Activated CD4-positive, alpha-beta T cell treated with anti-CD3 and anti-CD28 coated beads for 36 hours (primary cell): ENCODE measurements around the gene HIVEP2. TPM values are rescaled to one million over a fixed set of nuclear protein-coding genes. Genes with fewer than 3 reads are reported as not detected.

Experiments
- ATAC-seq: fragments of 200-7000 bp; cut with Tn5 transposase; one replicate; pipeline ENCODE4 v1.10.0; 2021; ENCODE audit warnings: mild to moderate bottlenecking, moderate library complexity
- CTCF ChIA-PET: fragments of 350-600 bp; sonication (Branson Sonifier 250); formaldehyde crosslinking; loops from one replicate; lab custom pipeline; 2021; ENCODE audit warnings: antibody characterized with exemption; lab: Charles Lee
- POLR2A ChIA-PET: fragments of 350-600 bp; sonication (Branson Sonifier 250); formaldehyde crosslinking; loops from one replicate; lab custom pipeline; 2021; ENCODE audit warnings: antibody characterized with exemption, inconsistent platforms; lab: Charles Lee
- DNase-seq: peaks from one replicate; pipeline ENCODE4 v3.0.0-alpha.2; 2020
- H3K27ac Mint-ChIP-seq: one replicate; pipeline ENCODE4 v1.8.0; 2021; ENCODE audit warnings: mixed read lengths
- H3K27me3 Mint-ChIP-seq: one replicate; pipeline ENCODE4 v1.8.0; 2021; ENCODE audit warnings: mixed read lengths
- H3K36me3 Mint-ChIP-seq: one replicate; pipeline ENCODE4 v1.8.0; 2021; ENCODE audit warnings: low read depth, mixed read lengths
- H3K4me1 Mint-ChIP-seq: one replicate; pipeline ENCODE4 v1.8.0; 2021; ENCODE audit warnings: mixed read lengths
- H3K4me3 Mint-ChIP-seq: one replicate; pipeline ENCODE4 v1.8.0; 2021; ENCODE audit warnings: mild to moderate bottlenecking, moderate library complexity, mixed read lengths
- H3K9me3 Mint-ChIP-seq: one replicate; pipeline ENCODE4 v1.8.0; 2021; ENCODE audit warnings: low read depth, mixed read lengths
- intact Hi-C, 2 experiments: fragments of 100-400 bp; cut with DNase I in 1 of 2; cut with micrococcal nuclease in 1 of 2; formaldehyde crosslinking; loops; one replicate each; pipeline versions ENCODE4 v1.14.2 to v1.15.1; 2022 to 2024; cut with DNase I, micrococcal nuclease
- total RNA-seq, 2 experiments: library from RNA; stranded (reverse); gene quantifications; one replicate each; pipeline ENCODE4 v1.2.3, GENCODE V29; 2021

Gene HIVEP2
- total RNA-seq, 2 experiments from 2014 or later: 30.7 to 33.6 TPM

DNA sequence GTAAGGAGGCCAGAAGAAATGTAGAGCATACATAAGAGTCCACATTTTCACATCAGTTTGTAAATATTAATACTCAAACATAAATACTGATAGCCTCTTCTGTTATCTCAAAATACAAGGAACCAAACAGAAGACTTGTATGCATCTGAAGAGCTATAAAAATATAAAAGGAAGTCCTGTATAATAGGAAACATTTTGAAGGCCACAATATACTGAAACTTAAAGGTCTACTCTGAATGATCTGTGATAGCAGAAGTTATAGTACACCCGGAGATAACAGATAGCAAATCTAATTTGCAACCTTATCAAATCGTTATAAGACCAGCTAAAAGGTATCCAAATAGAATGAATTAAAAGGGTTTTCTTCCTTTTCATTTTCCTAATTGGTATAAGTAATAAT, 111.2 kb downstream of the HIVEP2 start:
- H3K4me3 Mint-ChIP-seq: no peak overlapping the region
- peaks cover 5% of the 10 kb centered on the region for H3K9me3 Mint-ChIP-seq
- peaks cover 44% of the 10 kb centered on the region for H3K36me3 Mint-ChIP-seq
- peaks cover 80% of the 10 kb centered on the region for H3K4me1 Mint-ChIP-seq
- no peaks in the 10 kb centered on the region for H3K27me3 Mint-ChIP-seq
- no peak for ATAC-seq
- ChIA-PET POLR2A (no interaction called here), CTCF (interaction anchor here (1.0 to 1.9 kb wide), 4 partner anchors 10 to 18 kb away, joined by 3 to 5 read pairs (median 4); no protein-coding TSS in a partner anchor)
- peak overlapping the region; percentile 17 for H3K27ac Mint-ChIP-seq
- intact Hi-C loops: loop anchor here in 1 of 2 experiments (1.0 kb wide), 1 partner anchor 11 kb away; no protein-coding TSS in a partner anchor
- DNase-seq: no peak

DNA sequence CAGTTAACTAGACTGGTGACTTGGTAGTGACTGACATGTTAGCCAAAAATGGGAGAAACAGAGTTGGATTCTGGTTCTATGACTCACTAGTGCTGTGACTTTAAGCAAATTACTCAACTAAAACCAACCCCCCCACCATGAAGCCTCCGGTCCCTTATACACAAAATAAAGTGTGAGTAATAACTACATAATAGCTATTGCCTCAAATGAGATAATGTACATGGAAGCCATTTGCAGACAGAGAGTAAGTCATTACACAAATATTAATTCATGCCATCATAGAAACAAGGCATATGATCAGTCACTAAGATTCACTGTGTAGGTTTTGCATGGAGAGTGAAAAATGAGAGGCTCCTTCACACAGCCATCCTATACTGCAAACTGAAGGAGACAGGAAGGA, 111.9 kb downstream of the HIVEP2 start:
- peaks cover 80% of the 10 kb centered on the region for H3K4me1 Mint-ChIP-seq
- ChIA-PET POLR2A (interaction anchor here (0.7 to 1.0 kb wide), 2 partner anchors 10 to 20 kb away, joined by 3 to 4 read pairs; no protein-coding TSS in a partner anchor), CTCF (interaction anchor here (1.1 to 1.9 kb wide), 4 partner anchors 9 to 58 kb away, joined by 3 to 5 read pairs (median 4); no protein-coding TSS in a partner anchor)
- DNase-seq (peak; percentile 65), ATAC-seq (peak; percentile 89)
- intact Hi-C loops: loop anchor here in 1 of 2 experiments (1.0 kb wide), 1 partner anchor 11 kb away; no protein-coding TSS in a partner anchor
- peak overlapping the region; percentile 5 for H3K4me3 Mint-ChIP-seq
- peaks cover 44% of the 10 kb centered on the region for H3K36me3 Mint-ChIP-seq
- H3K27me3 Mint-ChIP-seq: no peaks in the 10 kb centered on the region
- H3K27ac Mint-ChIP-seq: peak overlapping the region; percentile 81
- H3K9me3 Mint-ChIP-seq: peaks cover 6% of the 10 kb centered on the region

DNA sequence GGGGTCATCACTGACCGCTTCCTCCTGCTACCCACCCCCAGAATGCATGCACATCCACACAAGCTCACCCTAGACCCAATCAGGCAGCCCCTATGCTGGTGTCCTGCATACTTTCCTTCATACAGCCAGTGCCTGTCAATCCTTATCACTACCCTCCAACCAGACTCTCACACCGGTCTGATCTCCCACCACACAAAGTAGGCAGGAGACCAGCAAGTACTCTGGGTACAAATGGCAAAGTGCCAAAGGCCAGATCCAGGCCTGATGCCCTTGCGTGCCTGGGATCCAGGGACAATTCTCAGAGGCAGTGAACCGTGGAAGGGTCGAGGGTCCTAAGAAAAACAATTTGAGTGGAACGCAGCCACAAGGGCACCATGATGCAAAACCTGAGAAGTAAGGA, 114.2 kb downstream of the HIVEP2 start:
- Mint-ChIP-seq H3K4me3 (no peak overlapping the region), H3K27me3 (no peaks in the 10 kb centered on the region), H3K9me3 (peaks cover 6% of the 10 kb centered on the region), H3K27ac (peak overlapping the region; percentile 74), H3K36me3 (peaks cover 47% of the 10 kb centered on the region), H3K4me1 (peaks cover 77% of the 10 kb centered on the region)
- no peak for ATAC-seq
- intact Hi-C loops: no loop called here
- ChIA-PET CTCF (interaction anchor here (0.7 to 1.2 kb wide), 3 partner anchors 8 to 91 kb away, joined by 3 to 4 read pairs (median 3); no protein-coding TSS in a partner anchor), POLR2A (no interaction called here)
- no peak for DNase-seq

DNA sequence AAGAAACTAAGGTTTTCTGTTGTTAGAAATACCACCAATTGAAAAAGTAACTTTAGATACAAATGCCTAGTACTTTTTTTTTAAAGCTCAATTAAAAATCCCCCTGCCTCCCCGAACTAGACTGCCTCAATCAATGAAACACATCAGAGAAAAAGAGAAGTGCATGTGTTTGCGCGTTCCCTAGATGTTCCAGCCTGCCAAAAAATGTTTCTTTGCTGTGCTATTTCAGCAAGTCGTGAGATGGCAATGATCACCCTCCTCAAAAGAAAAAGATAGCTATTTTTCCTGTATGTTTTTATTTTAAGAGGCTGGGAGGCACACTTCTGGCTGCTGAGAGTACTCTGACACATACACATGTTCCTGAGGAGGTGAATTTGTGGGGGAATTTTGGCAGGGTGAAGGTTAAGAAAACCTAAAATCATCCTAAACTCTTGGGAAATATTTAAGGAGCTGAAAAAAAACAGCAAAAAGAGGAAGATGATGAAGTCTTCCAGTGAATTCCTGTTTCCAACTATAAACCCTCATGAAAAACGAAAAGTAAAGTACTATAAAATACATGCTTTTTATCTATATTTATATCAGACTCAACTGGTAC, 114.8 kb downstream of the HIVEP2 start:
- no peak overlapping the region for H3K4me3 Mint-ChIP-seq
- H3K9me3 Mint-ChIP-seq: peaks cover 6% of the 10 kb centered on the region
- peak overlapping the region; percentile 34 for H3K27ac Mint-ChIP-seq
- intact Hi-C loops: no loop called here
- ChIA-PET CTCF (interaction anchor here (0.7 to 1.2 kb wide), 3 partner anchors 9 to 92 kb away, joined by 3 to 4 read pairs (median 3); no protein-coding TSS in a partner anchor), POLR2A (interaction anchor here (0.5 kb wide), 1 partner anchor 36 kb away, joined by 3 read pairs; no protein-coding TSS in a partner anchor)
- H3K4me1 Mint-ChIP-seq: peaks cover 73% of the 10 kb centered on the region
- DNase-seq (no peak), ATAC-seq (no peak)
- no peaks in the 10 kb centered on the region for H3K27me3 Mint-ChIP-seq
- H3K36me3 Mint-ChIP-seq: peaks cover 44% of the 10 kb centered on the region

DNA sequence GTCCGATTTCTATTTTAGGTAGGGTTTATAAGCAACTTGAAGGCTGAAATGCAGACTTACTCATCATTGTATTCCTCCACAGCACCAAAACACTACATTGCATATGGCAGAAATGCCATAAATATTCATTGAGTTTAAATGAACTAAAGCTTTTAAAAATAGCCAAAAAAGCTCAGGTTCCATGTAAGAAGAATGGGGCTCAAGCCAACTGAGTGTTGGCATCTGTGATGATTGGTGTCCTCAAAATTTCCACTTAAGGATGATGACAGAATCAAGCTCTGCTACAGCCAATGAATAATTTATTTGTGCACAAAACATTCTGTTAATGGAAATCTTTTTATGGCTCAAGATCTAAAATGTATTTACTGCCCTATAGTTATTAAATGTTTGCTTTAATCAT, 115.4 kb downstream of the HIVEP2 start:
- ChIA-PET CTCF (interaction anchor here (0.6 to 1.2 kb wide), 5 partner anchors 9 to 262 kb away, joined by 3 to 4 read pairs (median 3); no protein-coding TSS in a partner anchor), POLR2A (no interaction called here)
- ATAC-seq (no peak), DNase-seq (no peak)
- Mint-ChIP-seq H3K27me3 (no peaks in the 10 kb centered on the region), H3K4me3 (no peak overlapping the region), H3K27ac (peak overlapping the region; percentile 34), H3K4me1 (peaks cover 74% of the 10 kb centered on the region), H3K9me3 (peaks cover 6% of the 10 kb centered on the region), H3K36me3 (peaks cover 41% of the 10 kb centered on the region)
- intact Hi-C loops: loop anchor here in 1 of 2 experiments (10.0 kb wide), 1 partner anchor 305 kb away; no protein-coding TSS in a partner anchor

DNA sequence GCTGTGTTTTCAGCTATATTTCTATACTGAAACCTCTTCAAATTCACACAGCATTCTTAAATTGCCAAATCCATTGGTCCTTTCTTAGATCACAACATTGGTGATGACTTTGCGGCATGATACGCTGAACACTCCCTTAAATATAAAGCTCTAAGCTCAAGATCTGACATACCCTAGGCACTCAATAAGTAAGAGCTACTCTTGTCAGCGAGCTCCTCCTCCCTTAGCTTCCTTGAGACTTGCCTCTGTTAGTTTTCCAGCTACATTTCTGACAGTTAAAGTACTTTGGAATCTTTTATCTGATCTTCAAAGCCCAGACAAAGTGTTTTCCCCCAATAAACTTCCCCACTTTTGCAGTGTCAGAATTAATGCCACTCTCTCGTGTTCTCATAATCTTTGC, 117.0 kb downstream of the HIVEP2 start:
- ChIA-PET POLR2A (interaction anchor here (0.7 kb wide), 1 partner anchor 15 kb away, joined by 7 read pairs; no protein-coding TSS in a partner anchor), CTCF (interaction anchor here (2.3 to 5.5 kb wide), 2 partner anchors 10 to 353 kb away, joined by 7 to 37 read pairs; no protein-coding TSS in a partner anchor)
- H3K9me3 Mint-ChIP-seq: peaks cover 6% of the 10 kb centered on the region
- DNase-seq (no peak), ATAC-seq (no peak)
- no peak overlapping the region for H3K4me3 Mint-ChIP-seq
- peak overlapping the region; percentile 32 for H3K27ac Mint-ChIP-seq
- peaks cover 42% of the 10 kb centered on the region for H3K36me3 Mint-ChIP-seq
- H3K4me1 Mint-ChIP-seq: peaks cover 73% of the 10 kb centered on the region
- intact Hi-C loops: loop anchor here in 1 of 2 experiments (10.0 kb wide), 1 partner anchor 307 kb away; no protein-coding TSS in a partner anchor
- no peaks in the 10 kb centered on the region for H3K27me3 Mint-ChIP-seq

DNA sequence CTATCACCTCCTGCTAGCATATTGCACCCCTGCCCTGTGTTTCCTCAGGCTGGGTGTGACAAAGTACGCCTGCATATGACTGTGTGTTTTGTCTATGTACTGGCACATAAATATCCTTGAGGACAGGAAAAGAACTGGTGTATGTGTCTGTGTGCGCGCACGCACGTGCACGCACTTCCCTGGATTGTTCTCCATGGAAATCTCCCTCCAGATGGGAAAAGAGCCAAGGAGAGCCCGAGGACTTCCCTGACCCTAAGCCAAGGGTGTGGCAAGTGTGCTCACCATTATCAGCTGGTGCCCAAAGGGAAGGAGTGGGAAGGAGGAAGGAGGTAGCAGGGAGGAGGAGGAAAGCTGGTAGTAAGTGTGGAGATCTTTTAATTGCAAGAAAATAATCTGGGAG, 117.6 kb downstream of the HIVEP2 start:
- POLR2A ChIA-PET: interaction anchor here (1.1 kb wide), 1 partner anchor 16 kb away, joined by 4 read pairs; no protein-coding TSS in a partner anchor
- Mint-ChIP-seq H3K4me1 (peaks cover 73% of the 10 kb centered on the region), H3K27ac (no peak overlapping the region), H3K27me3 (no peaks in the 10 kb centered on the region), H3K4me3 (no peak overlapping the region), H3K36me3 (peaks cover 43% of the 10 kb centered on the region), H3K9me3 (peaks cover 6% of the 10 kb centered on the region)
- CTCF ChIA-PET: interaction anchor here (0.7 to 5.5 kb wide), 4 partner anchors 10 to 353 kb away, joined by 3 to 37 read pairs (median 5); no protein-coding TSS in a partner anchor
- DNase-seq: no peak
- no peak for ATAC-seq
- intact Hi-C loops: loop anchor here in 1 of 2 experiments (10.0 kb wide), 1 partner anchor 307 kb away; no protein-coding TSS in a partner anchor

DNA sequence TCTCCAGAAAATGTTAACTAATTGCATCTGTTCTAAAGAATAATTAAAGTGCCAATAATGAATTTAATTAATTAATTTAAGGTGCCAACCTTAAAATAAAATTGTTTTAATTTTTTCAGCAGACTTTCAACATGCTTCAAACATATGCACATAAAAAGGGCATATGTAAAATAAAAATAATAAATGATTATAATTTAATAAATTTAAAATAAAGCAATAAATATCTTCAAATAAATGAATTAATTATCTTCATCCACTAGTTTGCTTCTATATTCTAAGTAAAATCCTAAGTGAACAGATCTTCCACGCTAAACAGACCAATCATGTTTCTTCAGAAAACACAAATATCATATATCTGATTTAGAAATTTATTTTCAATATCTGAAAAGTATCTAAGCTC, 119.2 kb downstream of the HIVEP2 start:
- H3K9me3 Mint-ChIP-seq: peaks cover 6% of the 10 kb centered on the region
- ChIA-PET CTCF (interaction anchor here (0.7 to 5.5 kb wide), 4 partner anchors 12 to 133 kb away, joined by 3 to 37 read pairs (median 4); no protein-coding TSS in a partner anchor), POLR2A (no interaction called here)
- H3K36me3 Mint-ChIP-seq: peaks cover 39% of the 10 kb centered on the region
- DNase-seq: no peak
- no peaks in the 10 kb centered on the region for H3K27me3 Mint-ChIP-seq
- intact Hi-C loops: loop anchor here in 1 of 2 experiments (10.0 kb wide), 1 partner anchor 309 kb away; no protein-coding TSS in a partner anchor
- H3K4me1 Mint-ChIP-seq: peaks cover 78% of the 10 kb centered on the region
- no peak overlapping the region for H3K4me3 Mint-ChIP-seq
- no peak for ATAC-seq
- H3K27ac Mint-ChIP-seq: no peak overlapping the region

DNA sequence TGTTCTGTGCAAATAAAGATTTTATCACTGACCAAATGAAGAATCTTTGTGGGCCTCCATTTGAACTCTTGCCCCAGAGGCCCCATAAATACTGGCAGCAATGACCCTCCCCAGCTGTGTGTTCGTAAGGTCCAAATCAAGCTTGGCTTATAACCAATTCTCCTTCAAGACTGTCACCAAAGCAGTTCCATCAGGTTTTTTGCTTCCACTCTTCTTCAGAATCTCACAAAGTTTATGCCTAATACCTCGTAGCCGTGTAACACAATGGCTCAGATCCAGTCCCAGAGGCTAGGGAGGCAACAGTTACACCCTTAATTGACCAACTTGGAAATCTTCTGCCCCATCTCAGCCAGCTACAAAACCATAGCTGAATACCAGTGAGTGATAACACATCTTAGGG, 120.5 kb downstream of the HIVEP2 start:
- H3K9me3 Mint-ChIP-seq: peaks cover 6% of the 10 kb centered on the region
- ChIA-PET CTCF (interaction anchor here (0.9 to 5.5 kb wide), 7 partner anchors 13 to 132 kb away, joined by 3 to 37 read pairs (median 4); no protein-coding TSS in a partner anchor), POLR2A (interaction anchor here (0.6 kb wide), 1 partner anchor 11 kb away, joined by 6 read pairs; no protein-coding TSS in a partner anchor)
- H3K36me3 Mint-ChIP-seq: peaks cover 35% of the 10 kb centered on the region
- DNase-seq: no peak
- H3K4me3 Mint-ChIP-seq: no peak overlapping the region
- no peak for ATAC-seq
- no peaks in the 10 kb centered on the region for H3K27me3 Mint-ChIP-seq
- H3K4me1 Mint-ChIP-seq: peaks cover 77% of the 10 kb centered on the region
- H3K27ac Mint-ChIP-seq: peak overlapping the region; percentile 37
- intact Hi-C loops: loop anchor here (5.0 to 10.0 kb wide), 3 partner anchors 52 to 310 kb away; no protein-coding TSS in a partner anchor

DNA sequence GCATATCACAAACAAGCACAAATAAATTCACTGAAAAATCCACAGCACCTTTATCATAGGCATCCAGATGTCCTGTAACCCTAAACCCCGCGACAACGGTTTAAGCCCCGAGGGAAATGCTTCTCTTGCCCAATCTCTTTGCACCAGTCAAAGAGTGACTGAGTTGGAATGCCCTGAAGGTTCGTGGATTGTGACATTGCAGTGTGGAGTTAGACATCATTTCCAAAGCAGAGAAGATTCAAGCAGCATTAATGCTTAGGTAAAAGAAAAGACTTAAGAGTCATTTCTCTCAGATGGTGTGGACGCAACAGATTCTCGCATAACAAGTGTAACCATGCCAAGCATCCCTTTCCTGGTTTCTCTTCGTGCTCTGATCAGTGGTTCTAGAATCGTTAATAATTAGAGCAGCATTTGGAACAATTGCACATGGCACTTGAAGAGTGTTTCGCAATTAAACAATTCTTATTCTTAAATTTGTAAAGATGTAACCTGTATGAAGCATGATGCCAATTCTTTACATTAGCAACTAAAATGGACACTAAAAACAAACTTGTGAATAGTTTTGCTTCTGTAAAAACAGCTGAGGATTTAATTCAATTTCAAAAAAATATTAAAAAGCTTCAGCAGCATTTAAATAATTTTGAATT, 121.6 kb downstream of the HIVEP2 start:
- POLR2A ChIA-PET: no interaction called here
- no peak for DNase-seq

More for the DNA sequence above, 121.6 kb downstream of the HIVEP2 start:
- H3K4me1 Mint-ChIP-seq: peaks cover 76% of the 10 kb centered on the region
- H3K27ac Mint-ChIP-seq: peak overlapping the region; percentile 92
- H3K9me3 Mint-ChIP-seq: no peaks in the 10 kb centered on the region
- no peaks in the 10 kb centered on the region for H3K27me3 Mint-ChIP-seq
- ATAC-seq: no peak
- H3K36me3 Mint-ChIP-seq: peaks cover 29% of the 10 kb centered on the region
- CTCF ChIA-PET: interaction anchor here (0.9 to 5.5 kb wide), 11 partner anchors 10 to 131 kb away, joined by 3 to 37 read pairs (median 4); no protein-coding TSS in a partner anchor
- peak overlapping the region; percentile 16 for H3K4me3 Mint-ChIP-seq
- intact Hi-C loops: loop anchor here (5.0 to 10.0 kb wide), 3 partner anchors 51 to 311 kb away; no protein-coding TSS in a partner anchor
